ENCODE results near the gene RTRAF. TPM values are rescaled to one million over a fixed set of nuclear protein-coding genes. Genes with fewer than 3 reads are reported as not detected.

Gene RTRAF
- total and polyA plus RNA-seq, 4 experiments from 2014 or later: 105 to 201 (median 138) TPM

- H3K27me3 Mint-ChIP-seq: peaks cover 9 to 12% of the 10 kb centered on the region in 2 donors
- no peak overlapping the region for H3K4me3 Mint-ChIP-seq
- no peaks in the 10 kb centered on the region for H3K9me3 Mint-ChIP-seq
- DNase-seq: no peak
- no peaks in the 10 kb centered on the region for H3K9me3 ChIP-seq (ENCODE audit: control insufficient read depth in 1 of 2, low read length in 2 of 2)
- H3K4me1 Mint-ChIP-seq: no peaks in the 10 kb centered on the region
- CTCF ChIA-PET (ENCODE audit: partially characterized antibody): interaction anchor here (1.4 kb wide), 1 partner anchor 10 kb away, joined by 5 read pairs; no protein-coding TSS in a partner anchor
- H3K27ac ChIP-seq (ENCODE audit: low read depth, low read length): no peak overlapping the region
- intact Hi-C loops (cut with micrococcal nuclease): no loop called here
- peaks cover 0 to 3% of the 10 kb centered on the region in 2 donors for H3K36me3 Mint-ChIP-seq
- no peaks in the 10 kb centered on the region for H3K27me3 ChIP-seq (ENCODE audit: insufficient read depth, low read length)
- no peak overlapping the region for H3K4me3 ChIP-seq (ENCODE audit: low read length in 2 of 2)
- no peaks in the 10 kb centered on the region for H3K36me3 ChIP-seq (ENCODE audit: insufficient read depth, low read length)
- H3K27ac Mint-ChIP-seq: no peak overlapping the region
- POLR2A ChIA-PET (ENCODE audit: partially characterized antibody): no interaction called here
- H3K4me1 ChIP-seq (ENCODE audit: insufficient read depth, low read length): no peaks in the 10 kb centered on the region
These were observed 63.7 kb downstream of the RTRAF start for GRCh38 chr14:52053044-52053443.

GRCh38 chr14:52054678-52055077 lies 65.3 kb downstream of the RTRAF start:
- ChIA-PET POLR2A (ENCODE audit: partially characterized antibody) (no interaction called here), CTCF (ENCODE audit: partially characterized antibody) (interaction anchor here (2.1 kb wide), 1 partner anchor 9 kb away, joined by 7 read pairs; no protein-coding TSS in a partner anchor)
- H3K9me3 Mint-ChIP-seq: no peaks in the 10 kb centered on the region
- no peak overlapping the region for H3K27ac Mint-ChIP-seq
- no peak overlapping the region for H3K4me3 ChIP-seq (ENCODE audit: low read length in 2 of 2)
- DNase-seq: no peak
- H3K27ac ChIP-seq (ENCODE audit: low read depth, low read length): no peak overlapping the region
- no peak overlapping the region for H3K4me3 Mint-ChIP-seq
- peaks cover 12% of the 10 kb centered on the region in 2 donors for H3K27me3 Mint-ChIP-seq
- intact Hi-C loops (cut with micrococcal nuclease): no loop called here
- no peaks in the 10 kb centered on the region for H3K4me1 ChIP-seq (ENCODE audit: insufficient read depth, low read length)
- no peaks in the 10 kb centered on the region for H3K36me3 ChIP-seq (ENCODE audit: insufficient read depth, low read length)
- H3K27me3 ChIP-seq (ENCODE audit: insufficient read depth, low read length): no peaks in the 10 kb centered on the region
- H3K4me1 Mint-ChIP-seq: no peaks in the 10 kb centered on the region
- H3K36me3 Mint-ChIP-seq: peaks cover 0 to 3% of the 10 kb centered on the region in 2 donors
- no peaks in the 10 kb centered on the region for H3K9me3 ChIP-seq (ENCODE audit: control insufficient read depth in 1 of 2, low read length in 2 of 2)

GRCh38 chr14:52055167-52055566 lies 65.8 kb downstream of the RTRAF start:
- Histone ChIP-seq H3K36me3 (ENCODE audit: insufficient read depth, low read length) (no peaks in the 10 kb centered on the region), H3K4me3 (ENCODE audit: low read length in 2 of 2) (no peak overlapping the region), H3K4me1 (ENCODE audit: insufficient read depth, low read length) (no peaks in the 10 kb centered on the region), H3K9me3 (ENCODE audit: control insufficient read depth in 1 of 2, low read length in 2 of 2) (no peaks in the 10 kb centered on the region), H3K27ac (ENCODE audit: low read depth, low read length) (no peak overlapping the region), H3K27me3 (ENCODE audit: insufficient read depth, low read length) (no peaks in the 10 kb centered on the region)
- no peak for DNase-seq
- ChIA-PET CTCF (ENCODE audit: partially characterized antibody) (interaction anchor here (2.1 kb wide), 1 partner anchor 10 kb away, joined by 7 read pairs; no protein-coding TSS in a partner anchor), POLR2A (ENCODE audit: partially characterized antibody) (no interaction called here)
- H3K27me3 Mint-ChIP-seq: peaks cover 12% of the 10 kb centered on the region in 2 donors
- H3K4me3 Mint-ChIP-seq: no peak overlapping the region
- H3K4me1 Mint-ChIP-seq: no peaks in the 10 kb centered on the region
- intact Hi-C loops (cut with micrococcal nuclease): no loop called here
- H3K9me3 Mint-ChIP-seq: no peaks in the 10 kb centered on the region
- peaks cover 0 to 3% of the 10 kb centered on the region in 2 donors for H3K36me3 Mint-ChIP-seq
- H3K27ac Mint-ChIP-seq: no peak overlapping the region

GRCh38 chr14:52058341-52058740 lies 69.0 kb downstream of the RTRAF start:
- Histone ChIP-seq H3K4me1 (ENCODE audit: insufficient read depth, low read length) (no peaks in the 10 kb centered on the region), H3K9me3 (ENCODE audit: control insufficient read depth in 1 of 2, low read length in 2 of 2) (no peaks in the 10 kb centered on the region), H3K27me3 (ENCODE audit: insufficient read depth, low read length) (no peaks in the 10 kb centered on the region), H3K4me3 (ENCODE audit: low read length in 2 of 2) (no peak overlapping the region), H3K27ac (ENCODE audit: low read depth, low read length) (no peak overlapping the region), H3K36me3 (ENCODE audit: insufficient read depth, low read length) (no peaks in the 10 kb centered on the region)
- Mint-ChIP-seq H3K9me3 (no peaks in the 10 kb centered on the region), H3K36me3 (peaks cover 0 to 3% of the 10 kb centered on the region in 2 donors), H3K27me3 (peaks cover 10% of the 10 kb centered on the region in 2 donors), H3K4me3 (no peak overlapping the region), H3K4me1 (no peaks in the 10 kb centered on the region), H3K27ac (no peak overlapping the region)
- no peak for DNase-seq
- CTCF ChIA-PET (ENCODE audit: partially characterized antibody): interaction anchor here (0.9 to 2.1 kb wide), 2 partner anchors 11 to 14 kb away, joined by 3 to 7 read pairs; no protein-coding TSS in a partner anchor
- POLR2A ChIA-PET (ENCODE audit: partially characterized antibody): no interaction called here
- intact Hi-C loops (cut with micrococcal nuclease): no loop called here

GRCh38 chr14:52059649-52060048 lies 70.3 kb downstream of the RTRAF start:
- intact Hi-C loops (cut with micrococcal nuclease): no loop called here
- Histone ChIP-seq H3K9me3 (ENCODE audit: control insufficient read depth in 1 of 2, low read length in 2 of 2) (no peaks in the 10 kb centered on the region), H3K27me3 (ENCODE audit: insufficient read depth, low read length) (no peaks in the 10 kb centered on the region), H3K27ac (ENCODE audit: low read depth, low read length) (no peak overlapping the region), H3K36me3 (ENCODE audit: insufficient read depth, low read length) (no peaks in the 10 kb centered on the region), H3K4me3 (ENCODE audit: low read length in 2 of 2) (no peak overlapping the region), H3K4me1 (ENCODE audit: insufficient read depth, low read length) (no peaks in the 10 kb centered on the region)
- Mint-ChIP-seq H3K27ac (no peak overlapping the region), H3K36me3 (no peaks in the 10 kb centered on the region), H3K4me1 (peaks cover 0 to 3% (median 0%) of the 10 kb centered on the region in 4 donors), H3K9me3 (no peaks in the 10 kb centered on the region), H3K4me3 (no peak overlapping the region), H3K27me3 (peaks cover 10 to 11% of the 10 kb centered on the region in 2 donors)
- ChIA-PET POLR2A (ENCODE audit: partially characterized antibody) (no interaction called here), CTCF (ENCODE audit: partially characterized antibody) (interaction anchor here (0.6 to 2.1 kb wide), 2 partner anchors 15 to 281 kb away, joined by 4 to 7 read pairs; no protein-coding TSS in a partner anchor)
- no peak for DNase-seq

- Mint-ChIP-seq H3K27me3 (peaks cover 6 to 8% of the 10 kb centered on the region in 2 donors), H3K4me1 (peaks cover 0 to 3% (median 0%) of the 10 kb centered on the region in 4 donors), H3K9me3 (no peaks in the 10 kb centered on the region), H3K4me3 (no peak overlapping the region), H3K27ac (no peak overlapping the region), H3K36me3 (no peaks in the 10 kb centered on the region)
- intact Hi-C loops (cut with micrococcal nuclease): no loop called here
- H3K27me3 ChIP-seq (ENCODE audit: insufficient read depth, low read length): no peaks in the 10 kb centered on the region
- no peak overlapping the region for H3K4me3 ChIP-seq (ENCODE audit: low read length in 2 of 2)
- no peaks in the 10 kb centered on the region for H3K36me3 ChIP-seq (ENCODE audit: insufficient read depth, low read length)
- no peaks in the 10 kb centered on the region for H3K4me1 ChIP-seq (ENCODE audit: insufficient read depth, low read length)
- no peaks in the 10 kb centered on the region for H3K9me3 ChIP-seq (ENCODE audit: control insufficient read depth in 1 of 2, low read length in 2 of 2)
- no peak for DNase-seq
- no peak overlapping the region for H3K27ac ChIP-seq (ENCODE audit: low read depth, low read length)
- CTCF ChIA-PET (ENCODE audit: partially characterized antibody): no interaction called here
- POLR2A ChIA-PET (ENCODE audit: partially characterized antibody): no interaction called here
These were observed 70.7 kb downstream of the RTRAF start for GRCh38 chr14:52060080-52060479.

All from CD4-positive, alpha-beta memory T cell (primary cell).